ENCODE results near the gene ADAMTSL3.

DNA sequence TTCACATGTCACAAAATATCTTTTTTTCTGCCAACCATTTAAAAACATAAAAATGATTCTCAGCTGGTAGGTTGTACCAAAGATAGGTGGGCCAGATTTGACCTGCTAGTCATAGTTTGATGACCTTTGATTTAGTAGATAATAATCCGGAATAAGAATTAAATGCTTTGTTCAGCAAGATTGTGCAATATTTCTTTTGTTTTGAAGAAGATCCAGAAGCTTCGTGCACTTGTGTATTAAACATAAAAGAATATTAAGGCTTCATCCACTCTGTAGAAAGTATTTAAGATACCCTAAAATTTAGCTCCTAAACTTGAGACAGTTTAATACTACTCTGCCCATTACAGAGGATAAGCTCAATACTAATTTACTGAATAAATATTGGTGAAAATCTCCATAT is 258.4 kb downstream of the ADAMTSL3 start:
- TF ChIP-seq, protein P1, sequence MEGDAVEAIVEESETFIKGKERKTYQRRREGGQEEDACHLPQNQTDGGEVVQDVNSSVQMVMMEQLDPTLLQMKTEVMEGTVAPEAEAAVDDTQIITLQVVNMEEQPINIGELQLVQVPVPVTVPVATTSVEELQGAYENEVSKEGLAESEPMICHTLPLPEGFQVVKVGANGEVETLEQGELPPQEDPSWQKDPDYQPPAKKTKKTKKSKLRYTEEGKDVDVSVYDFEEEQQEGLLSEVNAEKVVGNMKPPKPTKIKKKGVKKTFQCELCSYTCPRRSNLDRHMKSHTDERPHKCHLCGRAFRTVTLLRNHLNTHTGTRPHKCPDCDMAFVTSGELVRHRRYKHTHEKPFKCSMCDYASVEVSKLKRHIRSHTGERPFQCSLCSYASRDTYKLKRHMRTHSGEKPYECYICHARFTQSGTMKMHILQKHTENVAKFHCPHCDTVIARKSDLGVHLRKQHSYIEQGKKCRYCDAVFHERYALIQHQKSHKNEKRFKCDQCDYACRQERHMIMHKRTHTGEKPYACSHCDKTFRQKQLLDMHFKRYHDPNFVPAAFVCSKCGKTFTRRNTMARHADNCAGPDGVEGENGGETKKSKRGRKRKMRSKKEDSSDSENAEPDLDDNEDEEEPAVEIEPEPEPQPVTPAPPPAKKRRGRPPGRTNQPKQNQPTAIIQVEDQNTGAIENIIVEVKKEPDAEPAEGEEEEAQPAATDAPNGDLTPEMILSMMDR (conservative IDR thresholded peaks at IDR 0.05 in 1 of 2, IDR thresholded peaks at IDR 0.05 in 1 of 2; ENCODE audit: extremely low read depth in 1 of 2, insufficient read depth in 1 of 2, low read depth in 1 of 2, low read length in 2 of 2): no peak
- TF ChIP-seq EZH2 (IDR thresholded peaks at IDR 0.05; ENCODE audit: borderline replicate concordance, low read length): no peak

All from mammary epithelial cell (primary cell).